ENCODE measurements around the gene ZBTB44.

GRCh38 chr11:130202818-130203689 is 111.7 kb downstream of the ZBTB44 start:
- TF ChIP-seq CTCF (IDR thresholded peaks at IDR 0.05) (no peak), POLR2A (IDR thresholded peaks at IDR 0.05) (no peak)
